Raji (cell line): ENCODE data around the gene MEAK7.

Experiments
- POLR2A ChIP-seq: IDR thresholded peaks from 2 replicates; pipeline ENCODE4 v1.6.1; 2011; ENCODE audit warnings: low read depth, low read length, control low read depth; ENCODE audit not compliant: insufficient read depth

Gene MEAK7

DNA sequence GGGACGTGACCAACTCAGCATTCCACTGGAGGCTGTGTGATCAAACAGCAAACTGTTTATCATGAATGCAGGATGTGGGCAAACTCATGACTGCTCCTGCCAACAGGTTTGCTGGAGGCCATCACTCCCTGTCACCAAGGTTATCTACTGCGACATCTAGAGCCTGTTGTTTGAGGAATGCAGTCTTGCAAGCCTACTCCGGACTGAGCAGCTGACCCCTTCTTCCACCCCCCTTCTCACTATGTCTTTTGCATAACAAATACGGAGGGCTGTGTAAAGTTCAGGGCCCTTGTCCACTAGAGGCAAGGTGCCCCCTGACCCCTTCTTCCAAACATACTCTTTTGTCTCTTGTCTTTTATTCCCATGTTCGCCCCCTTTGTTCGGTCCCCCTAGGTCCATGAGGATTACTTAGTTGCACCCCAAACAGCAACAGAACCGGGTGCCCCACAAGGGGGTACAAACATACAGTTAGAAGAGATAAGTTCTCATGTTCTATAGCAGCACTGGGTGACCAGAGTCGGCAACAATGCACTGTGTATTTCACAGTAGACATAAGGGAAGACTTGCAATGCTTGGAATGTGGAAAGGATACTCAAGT, 28.7 kb downstream of the MEAK7 start:
- no peak for TF ChIP-seq POLR2A

GRCh38 chr16:84471966-84472365, 32.5 kb downstream of the MEAK7 start:
- no peak for TF ChIP-seq POLR2A

DNA sequence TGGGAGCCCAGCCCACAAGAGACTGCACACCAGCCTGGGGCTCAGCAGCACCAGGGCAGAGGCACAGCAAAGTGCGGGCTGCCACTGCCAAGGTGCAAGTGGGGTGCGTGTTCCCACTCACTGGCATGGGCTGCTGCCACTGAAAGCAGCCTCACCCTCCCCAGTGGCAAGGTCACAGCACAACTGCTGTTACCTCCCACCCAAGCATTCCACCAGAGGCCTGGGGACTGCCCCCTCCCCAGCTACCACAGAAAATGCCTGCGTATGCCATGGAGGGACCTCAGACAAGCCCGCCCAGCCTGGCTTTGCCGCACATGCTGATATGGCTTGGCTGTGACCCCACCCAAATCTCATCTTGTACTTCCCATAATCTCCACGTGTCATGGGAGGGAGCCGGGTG, 33.1 kb downstream of the MEAK7 start:
- no peak for TF ChIP-seq POLR2A

DNA sequence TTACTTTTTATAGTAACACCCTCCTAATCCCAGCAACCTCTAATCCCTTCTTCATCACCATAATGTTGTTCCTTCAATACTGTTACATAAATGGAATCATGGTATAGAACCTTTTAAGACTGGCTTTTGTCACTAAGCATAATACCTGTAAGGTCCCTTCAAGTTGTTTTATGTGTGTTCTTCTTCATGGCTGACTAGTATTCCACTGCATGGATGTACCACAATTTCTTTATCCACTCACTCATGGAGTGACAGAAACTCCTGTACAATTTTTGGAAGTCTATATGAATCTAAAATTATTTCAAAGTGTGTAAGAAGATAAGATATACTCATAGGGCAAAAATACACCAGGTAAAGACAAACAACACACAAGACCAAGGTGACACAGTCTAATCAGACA, 36.8 kb downstream of the MEAK7 start:
- no peak for TF ChIP-seq POLR2A

- no peak for TF ChIP-seq POLR2A
Observed at GRCh38 chr16:84467256-84467655, 37.2 kb downstream of the MEAK7 start.

- no peak for TF ChIP-seq POLR2A
Observed at GRCh38 chr16:84466692-84467091, 37.8 kb downstream of the MEAK7 start.

GRCh38 chr16:84465154-84465553, 39.3 kb downstream of the MEAK7 start:
- TF ChIP-seq POLR2A = no peak

GRCh38 chr16:84464116-84464515, 40.3 kb downstream of the MEAK7 start:
- TF ChIP-seq POLR2A = no peak

- TF ChIP-seq POLR2A = no peak
Observed at GRCh38 chr16:84463221-84463620, 41.2 kb downstream of the MEAK7 start.

- no peak for TF ChIP-seq POLR2A
Observed at GRCh38 chr16:84462296-84463210, 41.9 kb downstream of the MEAK7 start.

DNA sequence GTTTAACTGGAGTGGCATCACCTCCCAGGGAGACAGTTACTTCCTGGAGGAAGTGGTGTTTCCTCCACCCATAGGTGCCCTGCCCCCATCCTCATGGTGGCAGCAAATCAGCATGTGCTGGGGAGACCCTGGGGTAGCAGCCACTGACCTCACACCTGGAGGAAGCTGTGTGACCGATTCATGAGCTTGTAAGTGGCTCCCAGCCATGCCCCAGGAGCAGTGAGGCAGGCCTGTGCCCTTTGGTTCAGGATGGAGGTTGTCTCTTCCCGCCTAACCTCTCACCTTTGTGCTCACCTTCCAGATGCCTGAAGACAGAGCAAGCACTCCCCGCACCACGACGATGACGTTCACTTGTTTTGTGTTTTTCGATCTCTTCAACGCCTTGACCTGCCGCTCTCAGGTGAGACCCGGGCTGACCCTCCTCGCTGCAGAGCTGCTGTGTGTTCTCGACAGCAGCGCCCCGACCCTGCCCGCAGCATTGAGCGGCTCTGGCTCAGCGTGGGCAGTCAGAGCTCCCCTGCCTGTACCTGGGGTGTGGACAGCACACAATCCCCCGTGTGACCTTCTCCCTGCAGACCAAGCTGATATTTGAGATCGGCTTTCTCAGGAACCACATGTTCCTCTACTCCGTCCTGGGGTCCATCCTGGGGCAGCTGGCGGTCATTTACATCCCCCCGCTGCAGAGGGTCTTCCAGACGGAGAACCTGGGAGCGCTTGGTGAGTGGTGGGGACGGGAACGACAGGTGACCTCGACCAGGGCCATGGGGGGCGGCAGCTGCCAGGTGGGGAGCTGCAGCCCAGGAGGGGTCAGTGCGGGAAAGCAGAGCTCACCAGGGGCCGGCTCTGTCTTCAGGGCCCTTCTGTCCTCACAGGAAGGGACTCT, 42.8 kb downstream of the MEAK7 start:
- no peak for TF ChIP-seq POLR2A

DNA sequence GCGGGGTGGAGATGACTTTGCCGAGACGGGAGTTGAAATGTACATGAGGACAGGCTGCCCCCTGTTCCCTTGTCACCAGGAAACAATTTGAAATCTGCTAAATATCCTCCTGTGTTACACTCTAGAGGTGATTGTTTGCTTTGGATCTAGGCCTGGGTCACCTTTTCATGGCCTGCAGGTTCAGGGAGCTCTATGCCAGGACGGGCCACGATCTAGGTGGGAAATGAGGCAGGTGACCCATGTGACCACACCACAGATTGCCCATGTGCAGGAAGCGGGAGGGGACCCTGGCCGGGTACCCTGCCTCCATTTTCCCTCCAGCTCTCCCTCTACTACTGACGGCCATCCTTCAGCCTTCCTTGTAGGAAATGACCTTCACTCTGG, 43.4 kb downstream of the MEAK7 start:
- no peak for TF ChIP-seq POLR2A

DNA sequence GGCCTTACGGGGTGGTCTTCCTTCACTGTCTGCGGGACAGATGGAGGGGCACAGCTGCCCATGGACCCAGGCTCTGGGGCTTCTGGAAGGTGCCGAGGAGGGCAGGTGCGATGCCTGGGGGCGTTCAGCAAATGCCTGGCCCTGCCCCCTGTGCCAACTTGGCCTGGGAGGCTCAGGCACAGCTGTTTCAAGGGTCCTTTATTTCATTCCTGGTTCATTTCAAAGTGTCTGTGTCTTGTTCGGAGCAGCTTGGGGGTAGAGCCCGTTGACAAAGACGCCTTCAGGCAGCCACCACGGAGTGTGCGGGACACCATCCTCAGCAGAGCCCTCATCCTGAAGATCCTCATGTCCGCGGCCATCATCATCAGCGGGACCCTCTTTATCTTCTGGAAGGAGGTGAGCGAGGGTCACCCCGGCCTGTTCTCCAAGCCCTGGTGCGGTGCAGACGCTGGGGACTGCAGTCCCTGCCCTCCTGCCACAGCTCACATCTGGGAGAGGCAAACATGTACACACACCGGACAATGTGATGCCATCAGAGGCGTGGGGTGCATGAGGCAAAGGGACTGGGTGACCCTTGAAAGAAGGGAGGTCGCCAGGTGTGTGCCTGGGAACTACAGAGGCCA, 43.9 kb downstream of the MEAK7 start:
- no peak for TF ChIP-seq POLR2A

DNA sequence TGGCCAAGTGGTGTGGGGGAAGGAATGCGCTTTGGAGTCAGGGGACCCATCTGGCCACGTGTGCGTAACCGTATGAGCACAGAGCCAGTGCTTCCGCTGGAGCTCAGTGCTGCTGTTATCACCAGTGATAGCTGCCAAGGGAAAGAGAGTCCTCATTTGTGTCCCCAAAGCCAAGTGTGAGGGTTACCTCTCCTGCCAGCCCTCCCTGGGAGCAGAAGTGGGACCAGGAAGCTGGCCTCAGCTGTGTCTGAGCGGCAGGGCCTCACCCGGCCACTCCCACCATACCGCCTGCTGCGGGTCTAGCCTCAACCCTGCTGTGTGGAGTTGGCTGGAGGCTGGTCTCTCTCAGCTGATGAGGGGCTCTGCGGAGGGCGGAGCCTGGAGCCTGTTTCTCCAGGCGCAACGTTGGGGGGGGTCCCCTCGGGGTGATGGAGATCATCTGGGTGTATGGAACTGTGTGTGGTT, 44.5 kb downstream of the MEAK7 start:
- no peak for TF ChIP-seq POLR2A

DNA sequence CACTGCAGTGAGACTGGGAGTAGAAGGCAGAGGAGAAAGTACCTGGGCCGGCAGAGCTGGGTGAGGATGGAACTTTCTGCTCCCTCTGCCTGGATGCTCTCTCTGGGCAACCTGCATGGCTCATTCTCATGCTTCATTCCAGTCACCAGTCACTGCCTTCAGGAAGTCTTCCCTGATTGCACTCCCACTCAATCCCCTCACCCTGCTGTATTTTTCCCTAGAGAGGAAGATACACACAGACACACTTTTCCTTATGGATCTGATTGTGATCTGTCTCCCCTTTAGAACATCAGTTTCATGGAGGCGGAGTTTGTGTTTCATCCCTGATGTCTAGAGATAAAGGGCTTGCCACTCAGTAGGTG, 44.9 kb downstream of the MEAK7 start:
- TF ChIP-seq POLR2A = no peak
